Tibial nerve (tissue), 4 donors: Measurements from ENCODE around the gene EGLN2.

ENCODE experiments used
- CTCF ChIP-seq, 5 experiments: fragments of 200-600 bp in 3 of 5; fragments of 450-650 bp in 2 of 5; sonication (generic) in 3 of 5; IDR thresholded peaks; one replicate each; pipeline ENCODE4 v1.5.1; 2016 to 2019; ENCODE audit warnings: antibody characterized with exemption in 5 of 5, mild to moderate bottlenecking in 3 of 5, moderate library complexity in 2 of 5
- EP300 ChIP-seq, 2 donors: sonication (generic); formaldehyde crosslinking; IDR thresholded peaks; one replicate each; pipeline ENCODE4 v1.6.1; 2017; ENCODE audit warnings: antibody characterized with exemption in 2 of 2, mild to moderate bottlenecking in 1 of 2

- TF ChIP-seq CTCF (IDR thresholded peaks at IDR 0.05) = no peak
- TF ChIP-seq EP300 (IDR thresholded peaks at IDR 0.05) = no peak
Measured at GRCh38 chr19:40786060-40787037, 12.6 kb upstream of the EGLN2 start.
